ENCODE results near the gene HOXC10. TPM values are rescaled to one million over a fixed set of nuclear protein-coding genes. Genes with fewer than 3 reads are reported as not detected.
A peak's percentile ranks its signal among the peaks of the same experiment; 100 is the strongest.

HOXC10 gene
- total and polyA plus RNA-seq, 2 donors (not counting 3 experiments of a cell fraction or from before 2014, with no cell fraction given) = 0.18 TPM; not detected in 1

GRCh38 chr12:53935383-53936341 is 49.3 kb upstream of the HOXC10 start:
- no peaks in the 10 kb centered on the region for H4K20me1 ChIP-seq (replicated peaks; ENCODE audit: control insufficient read depth, extremely low read depth, insufficient read depth, low read length)
- intact Hi-C loops (cut with micrococcal nuclease) = no loop called here
- no TSS peak for BruUV-seq (replicated peaks)
- no peak overlapping the region for H3K4me3 ChIP-seq (replicated peaks in 1 of 3; ENCODE audit: insufficient read depth in 1 of 3, low read depth in 1 of 3, low read length in 3 of 3)
- no peak for FAIRE-seq
- H3K79me2 ChIP-seq (ENCODE audit: control insufficient read depth, insufficient read depth, low read length) = no peaks in the 10 kb centered on the region
- H3K9me1 ChIP-seq (replicated peaks; ENCODE audit: control insufficient read depth, extremely low read depth, insufficient read depth, low read length) = no peaks in the 10 kb centered on the region
- H3K9ac ChIP-seq (replicated peaks; ENCODE audit: extremely low read depth, insufficient read depth, low read length) = no peak overlapping the region
- no peak for DNase-seq (ENCODE audit: low read depth, low spot score)
- CTCF ChIA-PET = no interaction called here
- H3K4me1 ChIP-seq (ENCODE audit: control insufficient read depth, extremely low read depth, insufficient read depth, low read length) = no peaks in the 10 kb centered on the region
- no peaks in the 10 kb centered on the region for H3K36me3 ChIP-seq (ENCODE audit: control insufficient read depth in 2 of 2, extremely low read depth in 1 of 2, insufficient read depth in 2 of 2, low read length in 2 of 2)
- no peak overlapping the region for H2AFZ ChIP-seq (ENCODE audit: low read depth, low read length)
- H3K4me2 ChIP-seq (ENCODE audit: insufficient read depth, low read length) = no peak overlapping the region
- POLR2A ChIA-PET = no interaction called here
- no peak overlapping the region for H3K27ac ChIP-seq (ENCODE audit: insufficient read depth, low read depth, low read length)
- TF ChIP-seq EZH2 (IDR thresholded peaks at IDR 0.05; ENCODE audit: borderline replicate concordance, low read depth, low read length, severe bottlenecking) (peak; percentile 96), MYC (IDR thresholded peaks at IDR 0.05; ENCODE audit: low read depth, low read length) (no peak)
- H3K9me3 ChIP-seq (replicated peaks; ENCODE audit: control insufficient read depth, insufficient read depth, low read length) = no peaks in the 10 kb centered on the region
- peaks cover 91 to 99% of the 10 kb centered on the region in 2 experiments for H3K27me3 ChIP-seq (ENCODE audit: control insufficient read depth in 2 of 2, insufficient read depth in 2 of 2, low read length in 2 of 2)
- dilution Hi-C loops (cut with MboI; ENCODE audit: extremely low pct_ligation_motif_present, low sequenced_read_pairs) = no loop called here

GRCh38 chr12:53937099-53937498 is 47.8 kb upstream of the HOXC10 start:
- FAIRE-seq = no peak
- Histone ChIP-seq H3K4me2 (ENCODE audit: insufficient read depth, low read length) (no peak overlapping the region), H4K20me1 (replicated peaks; ENCODE audit: control insufficient read depth, extremely low read depth, insufficient read depth, low read length) (no peaks in the 10 kb centered on the region), H3K9me3 (replicated peaks; ENCODE audit: control insufficient read depth, insufficient read depth, low read length) (no peaks in the 10 kb centered on the region), H3K27me3 (ENCODE audit: control insufficient read depth in 2 of 2, insufficient read depth in 2 of 2, low read length in 2 of 2) (peaks cover 83 to 98% of the 10 kb centered on the region in 2 experiments), H3K79me2 (ENCODE audit: control insufficient read depth, insufficient read depth, low read length) (no peaks in the 10 kb centered on the region), H3K4me3 (replicated peaks in 1 of 3; ENCODE audit: insufficient read depth in 1 of 3, low read depth in 1 of 3, low read length in 3 of 3) (no peak overlapping the region), H3K36me3 (ENCODE audit: control insufficient read depth in 2 of 2, extremely low read depth in 1 of 2, insufficient read depth in 2 of 2, low read length in 2 of 2) (no peaks in the 10 kb centered on the region), H3K9me1 (replicated peaks; ENCODE audit: control insufficient read depth, extremely low read depth, insufficient read depth, low read length) (no peaks in the 10 kb centered on the region), H3K27ac (ENCODE audit: insufficient read depth, low read depth, low read length) (no peak overlapping the region), H3K9ac (replicated peaks; ENCODE audit: extremely low read depth, insufficient read depth, low read length) (no peak overlapping the region), H3K4me1 (ENCODE audit: control insufficient read depth, extremely low read depth, insufficient read depth, low read length) (no peaks in the 10 kb centered on the region), H2AFZ (ENCODE audit: low read depth, low read length) (no peak overlapping the region)
- POLR2A ChIA-PET = no interaction called here
- no peak for DNase-seq (ENCODE audit: low read depth, low spot score)
- CTCF ChIA-PET = no interaction called here
- dilution Hi-C loops (cut with MboI; ENCODE audit: extremely low pct_ligation_motif_present, low sequenced_read_pairs) = no loop called here
- intact Hi-C loops (cut with micrococcal nuclease) = no loop called here
- no peak for TF ChIP-seq POLR2AphosphoS5 (IDR thresholded peaks at IDR 0.05; ENCODE audit: insufficient read depth, low read depth, low read length)
- TF ChIP-seq FOS (IDR thresholded peaks at IDR 0.05; ENCODE audit: borderline replicate concordance, insufficient read depth, low read length) = no peak
- TF ChIP-seq EZH2 (IDR thresholded peaks at IDR 0.05; ENCODE audit: borderline replicate concordance, low read depth, low read length, severe bottlenecking) = no peak
- TF ChIP-seq, protein P1, sequence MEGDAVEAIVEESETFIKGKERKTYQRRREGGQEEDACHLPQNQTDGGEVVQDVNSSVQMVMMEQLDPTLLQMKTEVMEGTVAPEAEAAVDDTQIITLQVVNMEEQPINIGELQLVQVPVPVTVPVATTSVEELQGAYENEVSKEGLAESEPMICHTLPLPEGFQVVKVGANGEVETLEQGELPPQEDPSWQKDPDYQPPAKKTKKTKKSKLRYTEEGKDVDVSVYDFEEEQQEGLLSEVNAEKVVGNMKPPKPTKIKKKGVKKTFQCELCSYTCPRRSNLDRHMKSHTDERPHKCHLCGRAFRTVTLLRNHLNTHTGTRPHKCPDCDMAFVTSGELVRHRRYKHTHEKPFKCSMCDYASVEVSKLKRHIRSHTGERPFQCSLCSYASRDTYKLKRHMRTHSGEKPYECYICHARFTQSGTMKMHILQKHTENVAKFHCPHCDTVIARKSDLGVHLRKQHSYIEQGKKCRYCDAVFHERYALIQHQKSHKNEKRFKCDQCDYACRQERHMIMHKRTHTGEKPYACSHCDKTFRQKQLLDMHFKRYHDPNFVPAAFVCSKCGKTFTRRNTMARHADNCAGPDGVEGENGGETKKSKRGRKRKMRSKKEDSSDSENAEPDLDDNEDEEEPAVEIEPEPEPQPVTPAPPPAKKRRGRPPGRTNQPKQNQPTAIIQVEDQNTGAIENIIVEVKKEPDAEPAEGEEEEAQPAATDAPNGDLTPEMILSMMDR (IDR thresholded peaks at IDR 0.05; ENCODE audit: extremely low read depth in 1 of 2, insufficient read depth in 1 of 2, low read depth in 1 of 2, low read length in 2 of 2) = no peak
- TF ChIP-seq MYC (IDR thresholded peaks at IDR 0.05; ENCODE audit: low read depth, low read length) = no peak
- TF ChIP-seq, protein P2, sequence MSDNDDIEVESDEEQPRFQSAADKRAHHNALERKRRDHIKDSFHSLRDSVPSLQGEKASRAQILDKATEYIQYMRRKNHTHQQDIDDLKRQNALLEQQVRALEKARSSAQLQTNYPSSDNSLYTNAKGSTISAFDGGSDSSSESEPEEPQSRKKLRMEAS (IDR thresholded peaks at IDR 0.05; ENCODE audit: insufficient read depth, insufficient read length) = no peak
- TF ChIP-seq POLR2A (IDR thresholded peaks at IDR 0.05; ENCODE audit: low read depth, low read length) = no peak
- no peak for TF ChIP-seq GATA2 (IDR thresholded peaks at IDR 0.05; ENCODE audit: insufficient read depth, insufficient read length, low read depth, low read length)
- no peak for TF ChIP-seq JUN (IDR thresholded peaks at IDR 0.05; ENCODE audit: borderline replicate concordance, insufficient read depth, insufficient read length, low read depth)
- no TSS peak for BruUV-seq (replicated peaks)

Measured in endothelial cell of umbilical vein (primary cell).